ENCODE results near the gene CEBPB. TPM values are rescaled to one million over a fixed set of nuclear protein-coding genes. Genes with fewer than 3 reads are reported as not detected.

Gene CEBPB
- total and polyA plus RNA-seq, 4 donors, result 19.7 to 61.8 (median 29.2) TPM

DNA sequence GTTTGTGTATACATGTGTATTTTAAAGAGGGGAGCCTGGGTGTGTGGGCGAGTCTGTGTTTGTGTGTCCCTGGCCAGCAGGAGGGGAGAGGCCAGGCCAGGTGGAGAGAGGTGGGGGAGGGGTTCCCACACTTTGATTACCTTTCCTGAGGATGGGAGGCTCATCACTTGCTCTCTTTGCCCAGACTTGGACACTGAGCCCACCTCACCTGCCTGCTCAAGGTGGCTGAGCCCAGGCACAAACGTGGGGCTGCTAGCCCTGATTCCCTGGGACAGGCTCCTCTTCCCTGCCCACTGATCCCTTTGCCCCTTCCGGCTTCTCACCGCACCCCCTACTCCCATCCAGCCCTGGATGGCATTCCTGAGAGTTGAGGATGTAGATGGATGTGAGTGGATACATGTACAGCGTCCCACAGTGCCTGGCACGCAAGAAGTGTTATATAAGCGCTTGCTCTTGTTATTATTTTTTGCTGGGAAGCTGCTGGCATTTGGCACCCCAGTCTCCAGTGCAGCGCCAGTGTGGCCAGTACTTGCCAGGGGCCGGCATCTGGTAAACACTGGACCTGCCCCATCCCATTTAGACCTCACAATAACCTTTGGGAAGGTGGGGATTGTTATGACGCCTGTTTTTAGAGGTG is 2.7 kb downstream of the CEBPB start:
- Histone ChIP-seq H3K27me3 (ENCODE audit: control insufficient read depth in 4 of 4, insufficient read depth in 4 of 4, low read length in 3 of 4) (no peaks in the 10 kb centered on the region), H3K36me3 (ENCODE audit: control insufficient read depth in 4 of 4, insufficient read depth in 3 of 4, low read depth in 1 of 4, low read length in 3 of 4) (peaks cover 0 to 9% (median 0%) of the 10 kb centered on the region in 4 donors), H3K27ac (ENCODE audit: low read depth in 1 of 2, low read length in 2 of 2) (peak overlapping the region; percentile 79 to 98), H3K4me1 (ENCODE audit: control insufficient read depth in 4 of 4, insufficient read depth in 4 of 4, low read length in 3 of 4) (peaks cover 0 to 30% (median 9%) of the 10 kb centered on the region in 4 donors), H3K4me3 (ENCODE audit: low read depth in 1 of 3, low read length in 3 of 3) (peak overlapping the region; percentile 78 to 99 (median 85)), H3K9ac (ENCODE audit: low read depth in 1 of 2, low read length in 2 of 2) (peak overlapping the region; percentile 86 to 100), H3K9me3 (ENCODE audit: control insufficient read depth in 4 of 4, low read length in 3 of 4) (no peaks in the 10 kb centered on the region)
- TF ChIP-seq RXRA (IDR thresholded peaks at IDR 0.05) (no peak), HNF4G (IDR thresholded peaks at IDR 0.05) (no peak)
- TF ChIP-seq, protein P1, sequence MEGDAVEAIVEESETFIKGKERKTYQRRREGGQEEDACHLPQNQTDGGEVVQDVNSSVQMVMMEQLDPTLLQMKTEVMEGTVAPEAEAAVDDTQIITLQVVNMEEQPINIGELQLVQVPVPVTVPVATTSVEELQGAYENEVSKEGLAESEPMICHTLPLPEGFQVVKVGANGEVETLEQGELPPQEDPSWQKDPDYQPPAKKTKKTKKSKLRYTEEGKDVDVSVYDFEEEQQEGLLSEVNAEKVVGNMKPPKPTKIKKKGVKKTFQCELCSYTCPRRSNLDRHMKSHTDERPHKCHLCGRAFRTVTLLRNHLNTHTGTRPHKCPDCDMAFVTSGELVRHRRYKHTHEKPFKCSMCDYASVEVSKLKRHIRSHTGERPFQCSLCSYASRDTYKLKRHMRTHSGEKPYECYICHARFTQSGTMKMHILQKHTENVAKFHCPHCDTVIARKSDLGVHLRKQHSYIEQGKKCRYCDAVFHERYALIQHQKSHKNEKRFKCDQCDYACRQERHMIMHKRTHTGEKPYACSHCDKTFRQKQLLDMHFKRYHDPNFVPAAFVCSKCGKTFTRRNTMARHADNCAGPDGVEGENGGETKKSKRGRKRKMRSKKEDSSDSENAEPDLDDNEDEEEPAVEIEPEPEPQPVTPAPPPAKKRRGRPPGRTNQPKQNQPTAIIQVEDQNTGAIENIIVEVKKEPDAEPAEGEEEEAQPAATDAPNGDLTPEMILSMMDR (IDR thresholded peaks at IDR 0.05; ENCODE audit: low read depth, low read length, missing input control), result peak; percentile 1
- WGBS, result 22% methylated on average over 10 of the region's 10 CpGs
- DNase-seq (ENCODE audit: low spot score), result no peak

DNA sequence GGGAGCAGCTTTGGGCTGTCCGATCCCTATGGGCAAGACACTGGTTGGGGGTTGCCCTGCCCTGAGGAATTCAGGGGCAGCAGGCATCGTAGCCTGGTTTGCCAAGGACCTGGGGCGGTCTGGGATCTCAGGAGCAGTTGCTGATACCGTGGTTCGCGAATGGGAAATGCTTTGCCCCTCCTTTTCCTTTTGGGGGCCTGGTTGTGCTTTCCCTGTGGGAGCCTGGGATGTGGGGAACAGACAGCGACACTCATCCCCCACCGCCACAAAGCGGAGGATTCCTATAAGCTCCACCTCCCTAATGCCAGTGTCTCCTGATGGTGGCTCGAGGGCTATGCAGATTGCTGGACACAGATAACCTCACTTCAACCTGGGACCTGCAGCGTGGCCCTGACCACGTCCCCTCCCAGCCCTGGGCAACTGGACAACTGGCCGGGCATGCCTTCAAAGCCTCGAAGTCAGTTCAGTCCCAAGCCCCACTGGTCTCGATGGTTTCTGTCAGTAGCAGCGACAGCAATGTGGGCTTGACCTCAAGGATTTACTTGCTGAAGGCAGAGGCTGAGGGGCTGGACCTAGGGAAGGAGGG is 3.3 kb downstream of the CEBPB start:
- Histone ChIP-seq H3K4me3 (ENCODE audit: low read depth in 1 of 3, low read length in 3 of 3) (peak overlapping the region; percentile 78 to 99 (median 85)), H3K9ac (ENCODE audit: low read depth in 1 of 2, low read length in 2 of 2) (peak overlapping the region; percentile 86 to 100), H3K36me3 (ENCODE audit: control insufficient read depth in 4 of 4, insufficient read depth in 3 of 4, low read depth in 1 of 4, low read length in 3 of 4) (peaks cover 0 to 9% (median 0%) of the 10 kb centered on the region in 4 donors), H3K27ac (ENCODE audit: low read depth in 1 of 2, low read length in 2 of 2) (peak overlapping the region; percentile 79 to 98), H3K27me3 (ENCODE audit: control insufficient read depth in 4 of 4, insufficient read depth in 4 of 4, low read length in 3 of 4) (no peaks in the 10 kb centered on the region), H3K4me1 (ENCODE audit: control insufficient read depth in 4 of 4, insufficient read depth in 4 of 4, low read length in 3 of 4) (peaks cover 0 to 24% (median 4%) of the 10 kb centered on the region in 4 donors), H3K9me3 (ENCODE audit: control insufficient read depth in 4 of 4, low read length in 3 of 4) (no peaks in the 10 kb centered on the region)
- DNase-seq (ENCODE audit: low spot score), result no peak
- 27% methylated on average over 16 of the region's 16 CpGs for WGBS
- TF ChIP-seq, protein P2, sequence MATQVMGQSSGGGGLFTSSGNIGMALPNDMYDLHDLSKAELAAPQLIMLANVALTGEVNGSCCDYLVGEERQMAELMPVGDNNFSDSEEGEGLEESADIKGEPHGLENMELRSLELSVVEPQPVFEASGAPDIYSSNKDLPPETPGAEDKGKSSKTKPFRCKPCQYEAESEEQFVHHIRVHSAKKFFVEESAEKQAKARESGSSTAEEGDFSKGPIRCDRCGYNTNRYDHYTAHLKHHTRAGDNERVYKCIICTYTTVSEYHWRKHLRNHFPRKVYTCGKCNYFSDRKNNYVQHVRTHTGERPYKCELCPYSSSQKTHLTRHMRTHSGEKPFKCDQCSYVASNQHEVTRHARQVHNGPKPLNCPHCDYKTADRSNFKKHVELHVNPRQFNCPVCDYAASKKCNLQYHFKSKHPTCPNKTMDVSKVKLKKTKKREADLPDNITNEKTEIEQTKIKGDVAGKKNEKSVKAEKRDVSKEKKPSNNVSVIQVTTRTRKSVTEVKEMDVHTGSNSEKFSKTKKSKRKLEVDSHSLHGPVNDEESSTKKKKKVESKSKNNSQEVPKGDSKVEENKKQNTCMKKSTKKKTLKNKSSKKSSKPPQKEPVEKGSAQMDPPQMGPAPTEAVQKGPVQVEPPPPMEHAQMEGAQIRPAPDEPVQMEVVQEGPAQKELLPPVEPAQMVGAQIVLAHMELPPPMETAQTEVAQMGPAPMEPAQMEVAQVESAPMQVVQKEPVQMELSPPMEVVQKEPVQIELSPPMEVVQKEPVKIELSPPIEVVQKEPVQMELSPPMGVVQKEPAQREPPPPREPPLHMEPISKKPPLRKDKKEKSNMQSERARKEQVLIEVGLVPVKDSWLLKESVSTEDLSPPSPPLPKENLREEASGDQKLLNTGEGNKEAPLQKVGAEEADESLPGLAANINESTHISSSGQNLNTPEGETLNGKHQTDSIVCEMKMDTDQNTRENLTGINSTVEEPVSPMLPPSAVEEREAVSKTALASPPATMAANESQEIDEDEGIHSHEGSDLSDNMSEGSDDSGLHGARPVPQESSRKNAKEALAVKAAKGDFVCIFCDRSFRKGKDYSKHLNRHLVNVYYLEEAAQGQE (IDR thresholded peaks at IDR 0.05), result peak; percentile 65
- TF ChIP-seq HNF4A (conservative IDR thresholded peaks at IDR 0.05), result peak in 1 of 2 donors; percentile 20
- TF ChIP-seq EGR1 (IDR thresholded peaks at IDR 0.05; ENCODE audit: low read depth in 2 of 2), result no peak
- peak; percentile 20 to 73 for TF ChIP-seq RXRA (IDR thresholded peaks at IDR 0.05)
- TF ChIP-seq, protein P3, sequence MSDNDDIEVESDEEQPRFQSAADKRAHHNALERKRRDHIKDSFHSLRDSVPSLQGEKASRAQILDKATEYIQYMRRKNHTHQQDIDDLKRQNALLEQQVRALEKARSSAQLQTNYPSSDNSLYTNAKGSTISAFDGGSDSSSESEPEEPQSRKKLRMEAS (IDR thresholded peaks at IDR 0.05), result peak; percentile 60
- TF ChIP-seq, protein P4, sequence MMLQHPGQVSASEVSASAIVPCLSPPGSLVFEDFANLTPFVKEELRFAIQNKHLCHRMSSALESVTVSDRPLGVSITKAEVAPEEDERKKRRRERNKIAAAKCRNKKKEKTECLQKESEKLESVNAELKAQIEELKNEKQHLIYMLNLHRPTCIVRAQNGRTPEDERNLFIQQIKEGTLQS (IDR thresholded peaks at IDR 0.05), result no peak
- TF ChIP-seq SP1 (IDR thresholded peaks at IDR 0.05), result no peak
- TF ChIP-seq RAD21 (IDR thresholded peaks at IDR 0.05), result peak in 1 of 2 donors; percentile 37
- TF ChIP-seq, protein P5, sequence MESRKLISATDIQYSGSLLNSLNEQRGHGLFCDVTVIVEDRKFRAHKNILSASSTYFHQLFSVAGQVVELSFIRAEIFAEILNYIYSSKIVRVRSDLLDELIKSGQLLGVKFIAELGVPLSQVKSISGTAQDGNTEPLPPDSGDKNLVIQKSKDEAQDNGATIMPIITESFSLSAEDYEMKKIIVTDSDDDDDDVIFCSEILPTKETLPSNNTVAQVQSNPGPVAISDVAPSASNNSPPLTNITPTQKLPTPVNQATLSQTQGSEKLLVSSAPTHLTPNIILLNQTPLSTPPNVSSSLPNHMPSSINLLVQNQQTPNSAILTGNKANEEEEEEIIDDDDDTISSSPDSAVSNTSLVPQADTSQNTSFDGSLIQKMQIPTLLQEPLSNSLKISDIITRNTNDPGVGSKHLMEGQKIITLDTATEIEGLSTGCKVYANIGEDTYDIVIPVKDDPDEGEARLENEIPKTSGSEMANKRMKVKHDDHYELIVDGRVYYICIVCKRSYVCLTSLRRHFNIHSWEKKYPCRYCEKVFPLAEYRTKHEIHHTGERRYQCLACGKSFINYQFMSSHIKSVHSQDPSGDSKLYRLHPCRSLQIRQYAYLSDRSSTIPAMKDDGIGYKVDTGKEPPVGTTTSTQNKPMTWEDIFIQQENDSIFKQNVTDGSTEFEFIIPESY (IDR thresholded peaks at IDR 0.05), result no peak
- peak; percentile 68 for TF ChIP-seq YY1 (IDR thresholded peaks at IDR 0.05)
- TF ChIP-seq FOXA2 (IDR thresholded peaks at IDR 0.05), result peak; percentile 5
- TF ChIP-seq GABPA (IDR thresholded peaks at IDR 0.05 in 1 of 2, conservative IDR thresholded peaks at IDR 0.05 in 1 of 2), result no peak
- TF ChIP-seq HNF4G (IDR thresholded peaks at IDR 0.05), result no peak
- TF ChIP-seq JUND (IDR thresholded peaks at IDR 0.05), result no peak
- TF ChIP-seq TAF1 (conservative IDR thresholded peaks at IDR 0.05), result no peak
- no peak for TF ChIP-seq FOXA1 (IDR thresholded peaks at IDR 0.05)
- TF ChIP-seq NR2F2 (IDR thresholded peaks at IDR 0.05), result no peak
- TF ChIP-seq, protein P1 (IDR thresholded peaks at IDR 0.05; ENCODE audit: low read depth, low read length, missing input control), result no peak

All from liver (tissue), 9 donors.